Smooth muscle cell (in vitro differentiated cells): Measurements from ENCODE around the gene CDKN1C. TPM values are rescaled to one million over a fixed set of nuclear protein-coding genes. Genes with fewer than 3 reads are reported as not detected.

Source experiments
- DNase-seq: peaks from one replicate; lab custom pipeline; 2025; ENCODE audit not compliant: unreplicated experiment; lab: John Stamatoyannopoulos, UW
- H2AFZ ChIP-seq: fragments of 200-600 bp; sonication (generic); 2 replicates; pipeline ENCODE4 v1.6.0; 2016; ENCODE audit warnings: antibody characterized with exemption, low read depth, mild to moderate bottlenecking
- H3F3A ChIP-seq: fragments of 200-600 bp; sonication (generic); 2 replicates; pipeline ENCODE4 v1.6.0; 2017; ENCODE audit warnings: antibody characterized with exemption, low read depth
- H3K27ac ChIP-seq: fragments of 200-600 bp; sonication (generic); 2 replicates; pipeline ENCODE4 v1.5.1; 2016; ENCODE audit warnings: low read depth, mild to moderate bottlenecking
- H3K27me3 ChIP-seq: fragments of 200-600 bp; sonication (generic); 2 replicates; pipeline ENCODE4 v1.6.1; 2016; ENCODE audit warnings: low read depth, mild to moderate bottlenecking
- H3K36me3 ChIP-seq: fragments of 200-600 bp; sonication (generic); 2 replicates; pipeline ENCODE4 v1.5.1; 2016; ENCODE audit warnings: low read depth
- H3K4me1 ChIP-seq: fragments of 200-600 bp; sonication (generic); 2 replicates; pipeline ENCODE4 v1.5.1; 2016; ENCODE audit warnings: low read depth
- H3K4me2 ChIP-seq: fragments of 200-600 bp; sonication (generic); 2 replicates; pipeline ENCODE4 v1.6.0; 2016; ENCODE audit warnings: mild to moderate bottlenecking
- H3K4me3 ChIP-seq: fragments of 200-600 bp; sonication (generic); 2 replicates; pipeline ENCODE4 v1.5.1; 2016; ENCODE audit warnings: mild to moderate bottlenecking
- H3K79me2 ChIP-seq: fragments of 200-600 bp; sonication (generic); 2 replicates; pipeline ENCODE4 v1.6.0; 2016; ENCODE audit warnings: low read depth, mild to moderate bottlenecking
- H3K9ac ChIP-seq: fragments of 200-600 bp; sonication (generic); 2 replicates; pipeline ENCODE4 v1.6.0; 2016; ENCODE audit warnings: low read depth
- H3K9me3 ChIP-seq: fragments of 200-600 bp; sonication (generic); replicated peaks from 2 replicates; pipeline ENCODE4 v1.5.1; 2016; ENCODE audit warnings: low read depth
- H4K20me1 ChIP-seq: fragments of 200-600 bp; sonication (generic); 2 replicates; pipeline ENCODE4 v1.6.0; 2016; ENCODE audit warnings: low read depth
- CTCF ChIP-seq: fragments of 200-600 bp; sonication (generic); IDR thresholded peaks from 2 replicates; pipeline ENCODE4 v1.5.1; 2017; ENCODE audit warnings: borderline replicate concordance, mild to moderate bottlenecking, antibody characterized with exemption; ENCODE audit not compliant: insufficient read depth, poor library complexity, severe bottlenecking
- WGBS: methylation state at CpG from one replicate; pipeline ENCODE4 v1.1.7; 2016; ENCODE audit warnings: low lambda C conversion rate; 5-methylcytosine and 5-hydroxymethylcytosine counted together
- polyA plus RNA-seq: library from polyadenylated mRNA; unstranded; fragments of >200 nt; fragmentation: Nextera tagmentation; extraction: Ambion mirVana; gene quantifications from 2 replicates; pipeline ENCODE4 v1.2.1, GENCODE V29; 2016
- total RNA-seq: library from RNA; depleted of rRNA; stranded (reverse); fragments of >200 nt; gene quantifications from 2 replicates; pipeline ENCODE4 v1.2.3, GENCODE V29; 2014

Gene CDKN1C
- total RNA-seq: 171 and 194 TPM in 2 replicates
- polyA plus RNA-seq: 303 and 392 TPM in 2 replicates

GRCh38 chr11:2885678-2886081 is at the start of gene CDKN1C:
TSS of gene CDKN1C (minus strand) at chr11:2885775. CDS start at chr11:2885456, 319 bp downstream.
- H3K4me3 ChIP-seq: peak within 1 kb of the TSS; percentile 95
- peaks cover 25% of the 10 kb centered on the region for H3K79me2 ChIP-seq
- H3K4me2 ChIP-seq: peak within 1 kb of the TSS; percentile 97
- peaks cover 35% of the 10 kb centered on the region for H4K20me1 ChIP-seq
- peaks cover 20% of the 10 kb centered on the region for H3F3A ChIP-seq
- no peak for TF ChIP-seq CTCF
- H2AFZ ChIP-seq: no peak within 1 kb of the TSS
- peak; percentile 76 for DNase-seq
- H3K36me3 ChIP-seq: no peaks in the 10 kb centered on the region
- H3K27me3 ChIP-seq: no peaks in the 10 kb centered on the region
- 0% methylated on average over 10 of the region's 61 CpGs for WGBS
- H3K9ac ChIP-seq: peak within 1 kb of the TSS; percentile 44
- H3K27ac ChIP-seq: peak within 1 kb of the TSS; percentile 12
- H3K4me1 ChIP-seq: peaks cover 20% of the 10 kb centered on the region
- H3K9me3 ChIP-seq: no peaks in the 10 kb centered on the region

GRCh38 chr11:2934611-2935239 is 49.1 kb upstream of the CDKN1C start:
- H3K4me1 ChIP-seq: no peaks in the 10 kb centered on the region
- no peaks in the 10 kb centered on the region for H4K20me1 ChIP-seq
- H3K4me3 ChIP-seq: no peak overlapping the region
- no peaks in the 10 kb centered on the region for H3K9me3 ChIP-seq
- 94% methylated on average over 14 of the region's 14 CpGs for WGBS
- no peak overlapping the region for H3K9ac ChIP-seq
- H3K27me3 ChIP-seq: no peaks in the 10 kb centered on the region
- no peaks in the 10 kb centered on the region for H3F3A ChIP-seq
- H2AFZ ChIP-seq: no peak overlapping the region
- H3K36me3 ChIP-seq: no peaks in the 10 kb centered on the region
- no peak overlapping the region for H3K27ac ChIP-seq
- H3K4me2 ChIP-seq: no peak overlapping the region
- no peak for DNase-seq
- H3K79me2 ChIP-seq: no peaks in the 10 kb centered on the region
- no peak for TF ChIP-seq CTCF

- Histone ChIP-seq H3F3A (no peaks in the 10 kb centered on the region), H2AFZ (no peak overlapping the region), H3K36me3 (no peaks in the 10 kb centered on the region), H3K27me3 (no peaks in the 10 kb centered on the region), H3K9ac (no peak overlapping the region), H3K27ac (peak overlapping the region; percentile 47), H3K79me2 (no peaks in the 10 kb centered on the region), H3K4me2 (no peak overlapping the region), H3K4me1 (no peaks in the 10 kb centered on the region), H3K4me3 (no peak overlapping the region), H4K20me1 (no peaks in the 10 kb centered on the region), H3K9me3 (no peaks in the 10 kb centered on the region)
- DNase-seq: no peak
- WGBS: 95% methylated on average over 7 of the region's 7 CpGs
- TF ChIP-seq CTCF: no peak
Observed at GRCh38 chr11:2934021-2934550, 48.5 kb upstream of the CDKN1C start.
